HepG2 (cell line): ENCODE results near the gene PLEKHB1. TPM values are rescaled to one million over a fixed set of nuclear protein-coding genes. Genes with fewer than 3 reads are reported as not detected.
A peak's percentile ranks its signal among the peaks of the same experiment; 100 is the strongest.

Source experiments
- FOXC1 ChIP-seq: sonication (generic); formaldehyde crosslinking; IDR thresholded peaks from 2 replicates; pipeline ENCODE4 v1.8.0; 2022; ENCODE audit warnings: mild to moderate bottlenecking, missing genetic modification reagents, borderline replicate concordance
- FOXK1 ChIP-seq: sonication (generic); formaldehyde crosslinking; IDR thresholded peaks from 2 replicates; pipeline ENCODE4 v1.4.0; 2020; ENCODE audit warnings: low read depth, missing genetic modification reagents, borderline replicate concordance
- ISL2 ChIP-seq: sonication (generic); formaldehyde crosslinking; IDR thresholded peaks from 2 replicates; pipeline ENCODE4 v1.5.0; 2020; ENCODE audit warnings: missing genetic modification reagents
- KAT8 ChIP-seq: IDR thresholded peaks from 2 replicates; pipeline ENCODE4 v1.6.1; 2016; ENCODE audit warnings: missing genetic modification reagents, missing compliant biosample characterization
- KMT2A ChIP-seq: sonication (generic); formaldehyde crosslinking; IDR thresholded peaks from 2 replicates; pipeline ENCODE4 v1.4.0; 2020; ENCODE audit warnings: missing genetic modification reagents
- RARG ChIP-seq: sonication (generic); formaldehyde crosslinking; IDR thresholded peaks from 2 replicates; pipeline ENCODE4 v1.4.0; 2020; ENCODE audit warnings: low read depth, mild to moderate bottlenecking, missing genetic modification reagents
- RXRB ChIP-seq: IDR thresholded peaks from 2 replicates; pipeline ENCODE4 v1.6.1; 2016; ENCODE audit warnings: borderline replicate concordance, missing genetic modification reagents, missing compliant biosample characterization
- TBX3 ChIP-seq: fragments of 450-650 bp; IDR thresholded peaks from 2 replicates; pipeline ENCODE4 v1.6.1; 2017; ENCODE audit warnings: antibody characterized with exemption, mild to moderate bottlenecking, inconsistent platforms, borderline replicate concordance
- ZNF12 ChIP-seq: sonication (generic); formaldehyde crosslinking; IDR thresholded peaks from 2 replicates; pipeline ENCODE4 v1.5.0; 2020; ENCODE audit warnings: missing genetic modification reagents
- ZNF235 ChIP-seq: sonication (generic); formaldehyde crosslinking; IDR thresholded peaks from 2 replicates; pipeline ENCODE4 v1.8.1; 2023; ENCODE audit warnings: mild to moderate bottlenecking, missing genetic modification reagents, borderline replicate concordance
- ZNF264 ChIP-seq: sonication (generic); formaldehyde crosslinking; IDR thresholded peaks from 2 replicates; pipeline ENCODE4 v1.4.0; 2020; ENCODE audit warnings: missing genetic modification reagents
- polyA plus RNA-seq, 8 experiments: library from polyadenylated mRNA; depleted of rRNA in 3 of 8; stranded (reverse) in 7 of 8; unstranded in 1 of 8; fragments of >200 nt; fragmentation: Illumina TruSeq in 4 of 8; extraction: Trizol in 4 of 8; gene quantifications; 2 replicates each; pipeline versions ENCODE4 v1.2.1 to v1.2.3, GENCODE V29; 2011 to 2016; ENCODE audit warnings: low read depth in 4 of 8, missing spikeins in 1 of 8, mixed read lengths in 1 of 8; ENCODE audit not compliant: insufficient read depth in 1 of 8
- total RNA-seq, 5 experiments: library from RNA; depleted of rRNA; stranded (reverse); fragments of >200 nt; fragmentation: Illumina TruSeq; extraction: Trizol; gene quantifications; 2 replicates each; pipeline ENCODE4 v1.2.3, GENCODE V29; 2016; ENCODE audit warnings: low read depth in 1 of 5
- TF ChIP-seq, protein P1 (sequence below): sonication (generic); formaldehyde crosslinking; IDR thresholded peaks from 2 replicates; pipeline ENCODE4 v1.5.1; 2020; ENCODE audit warnings: missing genetic modification reagents, mild to moderate bottlenecking, borderline replicate concordance
- TF ChIP-seq, protein P2 (sequence below): sonication (generic); formaldehyde crosslinking; IDR thresholded peaks from 2 replicates; pipeline ENCODE4 v1.4.0; 2020; ENCODE audit warnings: mild to moderate bottlenecking, missing genetic modification reagents
- TF ChIP-seq, protein P3 (sequence below): fragments of 450-650 bp; IDR thresholded peaks from 2 replicates; pipeline ENCODE4 v1.6.1; 2017
- TF ChIP-seq, protein P4 (sequence below), 2 experiments: sonication (generic) in 1 of 2; formaldehyde crosslinking in 1 of 2; IDR thresholded peaks; 2 replicates each; pipeline versions ENCODE4 v1.4.0 to v1.6.1; 2016 to 2020; ENCODE audit warnings: borderline replicate concordance in 1 of 2, low read depth in 1 of 2, mild to moderate bottlenecking in 1 of 2, missing genetic modification reagents in 1 of 2
- TF ChIP-seq, protein P5 (sequence below): sonication (generic); formaldehyde crosslinking; IDR thresholded peaks from 2 replicates; pipeline ENCODE4 v1.4.0; 2020; ENCODE audit warnings: missing genetic modification reagents

PLEKHB1 gene
- total and polyA plus RNA-seq, 2 of the 13 experiments (the other 11 are each of a cell fraction or from before 2014, with no cell fraction given) = 68.0 to 99.3 TPM

DNA sequence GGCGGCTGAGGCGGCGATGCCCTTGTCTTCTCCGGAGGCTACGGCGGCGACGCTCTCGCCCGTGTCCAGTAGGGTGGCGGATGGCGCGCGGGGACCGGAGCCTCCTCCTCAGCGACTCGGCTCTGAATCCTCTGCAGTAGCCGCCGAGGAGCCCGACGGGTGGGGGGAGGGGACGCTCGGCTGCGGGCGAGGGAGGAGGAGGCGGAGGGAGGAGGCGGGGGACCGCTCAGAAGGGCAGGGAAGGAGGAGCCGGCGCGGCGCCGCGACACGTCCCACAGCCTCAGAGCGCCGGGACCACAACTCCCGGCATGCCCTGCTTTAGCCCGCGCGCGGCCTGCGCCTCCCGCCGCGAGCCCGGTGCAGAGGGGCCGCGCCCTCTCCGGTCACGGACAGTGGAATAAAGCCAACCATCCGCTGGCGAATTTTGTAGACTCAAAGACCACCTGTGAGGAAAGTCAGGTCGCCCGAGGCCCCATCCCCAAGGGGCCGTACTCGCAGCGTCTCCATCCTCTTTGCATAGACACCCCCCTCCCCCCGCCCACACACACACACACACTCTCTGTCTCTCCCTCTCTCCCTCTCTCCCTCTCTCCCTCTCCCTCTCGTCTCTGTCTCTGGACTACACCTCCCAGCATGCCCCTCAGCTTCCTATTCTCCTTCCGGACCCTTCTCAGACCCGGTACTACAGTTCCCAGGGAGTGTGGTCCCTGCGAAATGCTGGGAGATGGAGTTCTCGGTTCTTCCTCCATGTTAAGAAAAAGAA, 48.2 kb upstream of the PLEKHB1 start, which contains the start of gene FAM168A (continued):
- TF ChIP-seq ZNF12 (CRISPR knock-in tag) = 0 out of 2 replicates have a peak, but pooled peaks have one; percentile 27
- peak; percentile 95; the same call in 1 of the 2 replicates for TF ChIP-seq RARG (CRISPR knock-in tag)
- TF ChIP-seq RXRB (CRISPR knock-in tag) = 0 out of 2 replicates have a peak, but pooled peaks have one; percentile 6
- TF ChIP-seq, protein P1, sequence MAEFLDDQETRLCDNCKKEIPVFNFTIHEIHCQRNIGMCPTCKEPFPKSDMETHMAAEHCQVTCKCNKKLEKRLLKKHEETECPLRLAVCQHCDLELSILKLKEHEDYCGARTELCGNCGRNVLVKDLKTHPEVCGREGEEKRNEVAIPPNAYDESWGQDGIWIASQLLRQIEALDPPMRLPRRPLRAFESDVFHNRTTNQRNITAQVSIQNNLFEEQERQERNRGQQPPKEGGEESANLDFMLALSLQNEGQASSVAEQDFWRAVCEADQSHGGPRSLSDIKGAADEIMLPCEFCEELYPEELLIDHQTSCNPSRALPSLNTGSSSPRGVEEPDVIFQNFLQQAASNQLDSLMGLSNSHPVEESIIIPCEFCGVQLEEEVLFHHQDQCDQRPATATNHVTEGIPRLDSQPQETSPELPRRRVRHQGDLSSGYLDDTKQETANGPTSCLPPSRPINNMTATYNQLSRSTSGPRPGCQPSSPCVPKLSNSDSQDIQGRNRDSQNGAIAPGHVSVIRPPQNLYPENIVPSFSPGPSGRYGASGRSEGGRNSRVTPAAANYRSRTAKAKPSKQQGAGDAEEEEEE = 0 out of 2 replicates have a peak, but pooled peaks have one; percentile 30
- peak; percentile 21; the same call in 1 of the 2 replicates for TF ChIP-seq ISL2 (CRISPR knock-in tag)
- TF ChIP-seq KMT2A (CRISPR knock-in tag) = peak; percentile 39
- peak; percentile 70; the same call in 1 of the 2 replicates for TF ChIP-seq ZNF235 (CRISPR knock-in tag)
- TF ChIP-seq FOXK1 = peak; percentile 68; the same call in 1 of the 2 replicates
- no peak; the same call in 1 of the 2 replicates for TF ChIP-seq FOXC1 (CRISPR knock-in tag)
- TF ChIP-seq TBX3 = no peak
- TF ChIP-seq, protein P2, sequence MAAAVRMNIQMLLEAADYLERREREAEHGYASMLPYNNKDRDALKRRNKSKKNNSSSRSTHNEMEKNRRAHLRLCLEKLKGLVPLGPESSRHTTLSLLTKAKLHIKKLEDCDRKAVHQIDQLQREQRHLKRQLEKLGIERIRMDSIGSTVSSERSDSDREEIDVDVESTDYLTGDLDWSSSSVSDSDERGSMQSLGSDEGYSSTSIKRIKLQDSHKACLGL (CRISPR knock-in tag) = peak; percentile 58; the same call in 1 of the 2 replicates
- TF ChIP-seq, protein P3, sequence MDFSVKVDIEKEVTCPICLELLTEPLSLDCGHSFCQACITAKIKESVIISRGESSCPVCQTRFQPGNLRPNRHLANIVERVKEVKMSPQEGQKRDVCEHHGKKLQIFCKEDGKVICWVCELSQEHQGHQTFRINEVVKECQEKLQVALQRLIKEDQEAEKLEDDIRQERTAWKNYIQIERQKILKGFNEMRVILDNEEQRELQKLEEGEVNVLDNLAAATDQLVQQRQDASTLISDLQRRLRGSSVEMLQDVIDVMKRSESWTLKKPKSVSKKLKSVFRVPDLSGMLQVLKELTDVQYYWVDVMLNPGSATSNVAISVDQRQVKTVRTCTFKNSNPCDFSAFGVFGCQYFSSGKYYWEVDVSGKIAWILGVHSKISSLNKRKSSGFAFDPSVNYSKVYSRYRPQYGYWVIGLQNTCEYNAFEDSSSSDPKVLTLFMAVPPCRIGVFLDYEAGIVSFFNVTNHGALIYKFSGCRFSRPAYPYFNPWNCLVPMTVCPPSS = no peak
- TF ChIP-seq KAT8 (CRISPR knock-in tag) = peak; percentile 91
- TF ChIP-seq, protein P4, sequence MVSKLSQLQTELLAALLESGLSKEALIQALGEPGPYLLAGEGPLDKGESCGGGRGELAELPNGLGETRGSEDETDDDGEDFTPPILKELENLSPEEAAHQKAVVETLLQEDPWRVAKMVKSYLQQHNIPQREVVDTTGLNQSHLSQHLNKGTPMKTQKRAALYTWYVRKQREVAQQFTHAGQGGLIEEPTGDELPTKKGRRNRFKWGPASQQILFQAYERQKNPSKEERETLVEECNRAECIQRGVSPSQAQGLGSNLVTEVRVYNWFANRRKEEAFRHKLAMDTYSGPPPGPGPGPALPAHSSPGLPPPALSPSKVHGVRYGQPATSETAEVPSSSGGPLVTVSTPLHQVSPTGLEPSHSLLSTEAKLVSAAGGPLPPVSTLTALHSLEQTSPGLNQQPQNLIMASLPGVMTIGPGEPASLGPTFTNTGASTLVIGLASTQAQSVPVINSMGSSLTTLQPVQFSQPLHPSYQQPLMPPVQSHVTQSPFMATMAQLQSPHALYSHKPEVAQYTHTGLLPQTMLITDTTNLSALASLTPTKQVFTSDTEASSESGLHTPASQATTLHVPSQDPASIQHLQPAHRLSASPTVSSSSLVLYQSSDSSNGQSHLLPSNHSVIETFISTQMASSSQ (IDR thresholded peaks at IDR 0.05; ENCODE audit: low read depth) = peak; percentile 33; the same call in 1 of the 2 replicates
- TF ChIP-seq, protein P4 (CRISPR knock-in tag; IDR thresholded peaks at IDR 0.05; ENCODE audit: borderline replicate concordance) = peak; percentile 75; the same call in 1 of the 2 replicates
- TF ChIP-seq ZNF264 = no peak
- TF ChIP-seq, protein P5, sequence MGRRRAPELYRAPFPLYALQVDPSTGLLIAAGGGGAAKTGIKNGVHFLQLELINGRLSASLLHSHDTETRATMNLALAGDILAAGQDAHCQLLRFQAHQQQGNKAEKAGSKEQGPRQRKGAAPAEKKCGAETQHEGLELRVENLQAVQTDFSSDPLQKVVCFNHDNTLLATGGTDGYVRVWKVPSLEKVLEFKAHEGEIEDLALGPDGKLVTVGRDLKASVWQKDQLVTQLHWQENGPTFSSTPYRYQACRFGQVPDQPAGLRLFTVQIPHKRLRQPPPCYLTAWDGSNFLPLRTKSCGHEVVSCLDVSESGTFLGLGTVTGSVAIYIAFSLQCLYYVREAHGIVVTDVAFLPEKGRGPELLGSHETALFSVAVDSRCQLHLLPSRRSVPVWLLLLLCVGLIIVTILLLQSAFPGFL (CRISPR knock-in tag) = no peak
